ENCODE results near the gene CX3CR1.

DNA sequence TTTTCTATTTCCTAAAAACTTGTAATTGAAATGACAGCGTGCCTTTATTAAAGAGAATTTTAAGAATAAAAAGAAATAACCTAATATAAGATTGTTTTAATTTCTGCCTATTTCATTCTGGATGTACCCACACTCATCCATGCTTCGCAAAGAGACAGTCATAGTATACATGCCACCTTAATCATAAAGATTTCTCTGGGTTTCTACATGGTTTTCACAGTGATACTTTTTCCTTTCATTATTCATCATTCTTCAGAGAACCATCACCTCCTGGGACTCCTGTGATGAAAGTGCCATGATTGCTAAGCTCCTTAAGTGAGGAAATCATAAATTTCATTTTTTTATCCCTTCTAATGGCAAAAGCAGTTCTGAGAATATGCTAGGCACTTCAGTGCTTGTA lies 45.4 kb upstream of the CX3CR1 start:
- no peak for TF ChIP-seq CTCF (IDR thresholded peaks at IDR 0.05)
- TF ChIP-seq POLR2A (IDR thresholded peaks at IDR 0.05): no peak
